GM11168 (cell line): ENCODE measurements around the gene TTLL3.
"Not testable (repeated sequence)": the region's sequence is repeated elsewhere in the genome, so short reads cannot be mapped to it uniquely, and the experiment has no call there.

Source experiments
- in situ Hi-C: fragments of 300-500 bp; cut with MboI; formaldehyde crosslinking; loops from one replicate; pipeline ENCODE4 v1.12.0; 2022; ENCODE audit warnings: low sequenced_read_pairs; ENCODE audit not compliant: unreplicated experiment

The TTLL3 gene

GRCh38 chr3:9863058-9863772, 53.2 kb downstream of the TTLL3 start:
- in situ Hi-C loops = no loop called here

- in situ Hi-C loops = no loop called here
Measured at GRCh38 chr3:9864200-9864927, 54.3 kb downstream of the TTLL3 start.

GRCh38 chr3:9865125-9865637, 55.1 kb downstream of the TTLL3 start:
- in situ Hi-C loops = not testable (repeated sequence)

GRCh38 chr3:9866639-9867038, 56.6 kb downstream of the TTLL3 start:
- in situ Hi-C loops = no loop called here

GRCh38 chr3:9867106-9867505, 57.0 kb downstream of the TTLL3 start:
- in situ Hi-C loops = no loop called here

GRCh38 chr3:9869955-9870354, 59.9 kb downstream of the TTLL3 start:
- in situ Hi-C loops = no loop called here

GRCh38 chr3:9870978-9871377, 60.9 kb downstream of the TTLL3 start:
- in situ Hi-C loops = no loop called here

GRCh38 chr3:9872067-9872466, 62.0 kb downstream of the TTLL3 start:
- in situ Hi-C loops = not testable (repeated sequence)

GRCh38 chr3:9875448-9875847, 65.4 kb downstream of the TTLL3 start:
- in situ Hi-C loops = no loop called here

GRCh38 chr3:9876255-9876654, 66.2 kb downstream of the TTLL3 start:
- in situ Hi-C loops = not testable (repeated sequence)

- in situ Hi-C loops = no loop called here
Measured at GRCh38 chr3:9876991-9877390, 66.9 kb downstream of the TTLL3 start.

GRCh38 chr3:9878700-9879099, 68.6 kb downstream of the TTLL3 start:
- in situ Hi-C loops = no loop called here

GRCh38 chr3:9879830-9880549, 69.9 kb downstream of the TTLL3 start, which contains the start of gene CIDEC:
TSS of gene CIDEC (minus strand) at chr3:9880253. CDS start at chr3:9878486, 1,767 bp downstream.
- in situ Hi-C loops = no loop called here

GRCh38 chr3:9881441-9881840, 71.4 kb downstream of the TTLL3 start:
- in situ Hi-C loops = no loop called here

GRCh38 chr3:9883706-9884554, 73.9 kb downstream of the TTLL3 start:
- in situ Hi-C loops = no loop called here

GRCh38 chr3:9884555-9885165, 74.6 kb downstream of the TTLL3 start:
- in situ Hi-C loops = no loop called here
